Caco-2 (cell line): ENCODE results near the gene ZNF346. TPM values are rescaled to one million over a fixed set of nuclear protein-coding genes. Genes with fewer than 3 reads are reported as not detected.

Experiments used
- BruUV-seq: library from RNA; stranded (reverse); fragments of 400-500 nt; replicated peaks from 2 replicates; lab custom pipeline; 2021; lab: Mats Ljungman, UMichigan
- CTCF ChIA-PET: fragments of 300-600 bp; sonication (Branson Sonifier 250); formaldehyde crosslinking; loops from one replicate; lab custom pipeline; 2022; ENCODE audit warnings: antibody characterized with exemption; lab: Charles Lee
- POLR2A ChIA-PET: fragments of 300-600 bp; sonication (Branson Sonifier 250); formaldehyde crosslinking; loops from one replicate; lab custom pipeline; 2022; ENCODE audit warnings: antibody characterized with exemption; lab: Charles Lee
- DNase-seq, 2 experiments: peaks; one replicate each; pipeline versions ENCODE4 v3.0.0 to v3.0.0-alpha.2; 2020 to 2022
- H3K27me3 ChIP-seq: replicated peaks from 2 replicates; pipeline ENCODE4 v1.6.0; 2011; ENCODE audit warnings: low read length; ENCODE audit not compliant: control insufficient read depth, insufficient read depth
- H3K36me3 ChIP-seq: 2 replicates; pipeline ENCODE4 v1.5.1; 2011; ENCODE audit warnings: low read length; ENCODE audit not compliant: control insufficient read depth, insufficient read depth
- H3K4me1 ChIP-seq: fragments of 250-450 bp; sonication (Bioruptor Pico); 2 replicates; pipeline ENCODE4 v1.5.1; 2020; ENCODE audit warnings: mild to moderate bottlenecking
- H3K4me3 ChIP-seq: 2 replicates; pipeline ENCODE4 v1.5.1; 2011; ENCODE audit warnings: low read depth, mild to moderate bottlenecking, control low read depth, low read length
- H3K9me3 ChIP-seq: fragments of 250-450 bp; sonication (Bioruptor Pico); 2 replicates; pipeline ENCODE4 v1.5.1; 2020; ENCODE audit warnings: mild to moderate bottlenecking, moderate library complexity
- H3K27ac Mint-ChIP-seq: one replicate; pipeline ENCODE4 v1.8.0; 2022; ENCODE audit warnings: mixed read lengths; ENCODE audit not compliant: unreplicated experiment
- H3K27me3 Mint-ChIP-seq: one replicate; pipeline ENCODE4 v1.8.0; 2022; ENCODE audit warnings: mixed read lengths; ENCODE audit not compliant: insufficient read depth, unreplicated experiment
- H3K36me3 Mint-ChIP-seq: one replicate; pipeline ENCODE4 v1.8.0; 2022; ENCODE audit warnings: mild to moderate bottlenecking, mixed read lengths; ENCODE audit not compliant: insufficient read depth, unreplicated experiment
- H3K4me1 Mint-ChIP-seq: one replicate; pipeline ENCODE4 v1.8.0; 2022; ENCODE audit warnings: low read depth, mixed read lengths; ENCODE audit not compliant: unreplicated experiment
- H3K4me3 Mint-ChIP-seq: one replicate; pipeline ENCODE4 v1.8.0; 2022; ENCODE audit warnings: mild to moderate bottlenecking, moderate library complexity, mixed read lengths; ENCODE audit not compliant: unreplicated experiment
- H3K9me3 Mint-ChIP-seq: one replicate; pipeline ENCODE4 v1.8.0; 2022; ENCODE audit warnings: mixed read lengths; ENCODE audit not compliant: unreplicated experiment
- CTCF ChIP-seq, 2 experiments: fragments of 200-600 bp in 1 of 2; IDR thresholded peaks; 1 replicate in 1 of 2; 2 replicates in 1 of 2; pipeline versions ENCODE4 v1.5.1 to v1.8.0; 2011 to 2022; ENCODE audit warnings: antibody characterized with exemption in 1 of 2, control low read depth in 1 of 2, inconsistent platforms in 1 of 2, low read depth in 1 of 2, low read length in 1 of 2, mild to moderate bottlenecking in 1 of 2, moderate library complexity in 1 of 2; ENCODE audit not compliant: insufficient read depth in 1 of 2, severe bottlenecking in 1 of 2, unreplicated experiment in 1 of 2
- intact Hi-C: fragments of 100-400 bp; cut with micrococcal nuclease; formaldehyde crosslinking; loops from one replicate; pipeline ENCODE4 v1.10.0; 2022; ENCODE audit not compliant: unreplicated experiment
- total RNA-seq: library from RNA; stranded (reverse); gene quantifications from 2 replicates; pipeline ENCODE4 v1.2.3, GENCODE V29; 2022

Gene ZNF346
- total RNA-seq, 1 experiment from 2014 or later: 24.2 TPM

GRCh38 chr5:177077335-177077734, 54.8 kb downstream of the ZNF346 start:
- Histone ChIP-seq H3K4me1 (peaks cover 6% of the 10 kb centered on the region; the same call in 1 of the 2 replicates), H3K9me3 (no peaks in the 10 kb centered on the region), H3K36me3 (no peaks in the 10 kb centered on the region), H3K4me3 (no peak overlapping the region), H3K27me3 (no peaks in the 10 kb centered on the region)
- H3K4me3 Mint-ChIP-seq: no peak overlapping the region
- peaks cover 9% of the 10 kb centered on the region for H3K4me1 Mint-ChIP-seq
- no TSS peak for BruUV-seq
- H3K9me3 Mint-ChIP-seq: no peaks in the 10 kb centered on the region
- H3K27me3 Mint-ChIP-seq: no peaks in the 10 kb centered on the region
- H3K27ac Mint-ChIP-seq: no peak overlapping the region
- ChIA-PET CTCF (interaction anchor here (2.9 kb wide), 1 partner anchor 9 kb away, joined by 14 read pairs; the partner anchor contains the start of gene FGFR4), POLR2A (no interaction called here)
- H3K36me3 Mint-ChIP-seq: no peaks in the 10 kb centered on the region
- intact Hi-C loops: no loop called here
- DNase-seq: no peak
- TF ChIP-seq CTCF (IDR thresholded peaks at IDR 0.05; ENCODE audit: insufficient read depth in 1 of 2, low read depth in 1 of 2, low read length in 1 of 2, severe bottlenecking in 1 of 2, unreplicated experiment in 1 of 2): no peak

GRCh38 chr5:177079606-177080005, 57.1 kb downstream of the ZNF346 start:
- Mint-ChIP-seq H3K9me3 (no peaks in the 10 kb centered on the region), H3K27me3 (no peaks in the 10 kb centered on the region), H3K4me3 (no peak overlapping the region), H3K4me1 (peaks cover 25% of the 10 kb centered on the region), H3K27ac (no peak overlapping the region), H3K36me3 (no peaks in the 10 kb centered on the region)
- DNase-seq: no peak
- Histone ChIP-seq H3K36me3 (no peaks in the 10 kb centered on the region), H3K4me3 (no peak overlapping the region), H3K27me3 (no peaks in the 10 kb centered on the region), H3K9me3 (no peaks in the 10 kb centered on the region), H3K4me1 (peaks cover 24% of the 10 kb centered on the region)
- no TSS peak for BruUV-seq
- no peak for TF ChIP-seq CTCF (IDR thresholded peaks at IDR 0.05; ENCODE audit: insufficient read depth in 1 of 2, low read depth in 1 of 2, low read length in 1 of 2, severe bottlenecking in 1 of 2, unreplicated experiment in 1 of 2)
- intact Hi-C loops: no loop called here
- CTCF ChIA-PET: no interaction called here
- POLR2A ChIA-PET: no interaction called here

- BruUV-seq: no TSS peak
- intact Hi-C loops: no loop called here
- Histone ChIP-seq H3K27me3 (no peaks in the 10 kb centered on the region), H3K4me3 (no peak overlapping the region), H3K36me3 (no peaks in the 10 kb centered on the region), H3K9me3 (no peaks in the 10 kb centered on the region), H3K4me1 (peaks cover 30% of the 10 kb centered on the region)
- ChIA-PET POLR2A (no interaction called here), CTCF (no interaction called here)
- H3K27me3 Mint-ChIP-seq: no peaks in the 10 kb centered on the region
- H3K4me1 Mint-ChIP-seq: peaks cover 25% of the 10 kb centered on the region
- H3K27ac Mint-ChIP-seq: no peak overlapping the region
- no peak for TF ChIP-seq CTCF (IDR thresholded peaks at IDR 0.05; ENCODE audit: insufficient read depth in 1 of 2, low read depth in 1 of 2, low read length in 1 of 2, severe bottlenecking in 1 of 2, unreplicated experiment in 1 of 2)
- no peak overlapping the region for H3K4me3 Mint-ChIP-seq
- no peak for DNase-seq
- H3K9me3 Mint-ChIP-seq: no peaks in the 10 kb centered on the region
- no peaks in the 10 kb centered on the region for H3K36me3 Mint-ChIP-seq
Measured at GRCh38 chr5:177080265-177080664, 57.8 kb downstream of the ZNF346 start.
